Measurements from ENCODE around the gene ZNF547.

GRCh38 chr19:57314146-57314545 lies 49.2 kb upstream of the ZNF547 start:
- TF ChIP-seq CTCF (conservative IDR thresholded peaks at IDR 0.05; ENCODE audit: low read depth, low read length) (no peak), EZH2 (IDR thresholded peaks at IDR 0.05; ENCODE audit: borderline replicate concordance, low read depth, low read length, poor library complexity, severe bottlenecking) (no peak)
